GM12872 (cell line): Measurements from ENCODE around the gene DEDD.

ENCODE experiments used
- CTCF ChIP-seq: IDR thresholded peaks from 3 replicates; pipeline ENCODE4 v1.5.1; 2011; ENCODE audit warnings: low read depth, mild to moderate bottlenecking, low read length, moderate library complexity; ENCODE audit not compliant: insufficient read depth

The DEDD gene

DNA sequence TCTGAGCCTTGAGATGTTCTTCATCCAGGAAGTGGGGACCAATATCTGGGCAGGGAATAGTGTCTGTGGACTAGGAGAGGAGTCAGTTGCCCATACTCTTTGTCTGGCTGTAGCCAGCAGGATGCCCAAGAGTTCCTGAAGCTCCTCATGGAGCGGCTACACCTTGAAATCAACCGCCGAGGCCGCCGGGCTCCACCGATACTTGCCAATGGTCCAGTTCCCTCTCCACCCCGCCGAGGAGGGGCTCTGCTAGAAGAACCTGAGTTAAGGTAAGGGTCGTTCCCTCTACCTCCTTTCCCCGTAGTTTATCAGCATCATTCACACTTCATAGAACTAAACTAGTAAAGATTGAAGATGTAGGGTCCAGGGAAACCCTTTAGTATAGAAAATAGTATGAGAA is 30.3 kb upstream of the DEDD start:
- TF ChIP-seq CTCF = no peak

- no peak for TF ChIP-seq CTCF
These were observed 29.6 kb upstream of the DEDD start for GRCh38 chr1:161162052-161162451.

- no peak for TF ChIP-seq CTCF
These were observed 29.2 kb upstream of the DEDD start for GRCh38 chr1:161161652-161162051.

- TF ChIP-seq CTCF = no peak
These were observed 28.2 kb upstream of the DEDD start for GRCh38 chr1:161160671-161161145.

DNA sequence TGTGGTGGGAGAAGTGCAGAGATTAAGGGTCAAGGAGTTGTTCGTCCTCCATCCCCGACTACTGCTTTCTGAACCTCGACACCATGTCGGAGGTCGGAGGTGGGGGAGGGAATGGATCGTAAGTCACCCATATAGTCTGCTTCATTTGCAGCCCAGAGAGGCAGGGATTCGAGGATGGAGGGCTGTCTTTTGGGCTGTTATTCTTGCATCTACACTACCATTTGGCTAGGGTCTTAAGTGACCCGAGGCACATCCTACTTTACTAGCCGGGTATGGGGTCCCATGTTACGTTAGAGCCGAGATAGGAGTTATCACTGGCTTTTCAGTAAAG is 27.4 kb upstream of the DEDD start:
- no peak for TF ChIP-seq CTCF

DNA sequence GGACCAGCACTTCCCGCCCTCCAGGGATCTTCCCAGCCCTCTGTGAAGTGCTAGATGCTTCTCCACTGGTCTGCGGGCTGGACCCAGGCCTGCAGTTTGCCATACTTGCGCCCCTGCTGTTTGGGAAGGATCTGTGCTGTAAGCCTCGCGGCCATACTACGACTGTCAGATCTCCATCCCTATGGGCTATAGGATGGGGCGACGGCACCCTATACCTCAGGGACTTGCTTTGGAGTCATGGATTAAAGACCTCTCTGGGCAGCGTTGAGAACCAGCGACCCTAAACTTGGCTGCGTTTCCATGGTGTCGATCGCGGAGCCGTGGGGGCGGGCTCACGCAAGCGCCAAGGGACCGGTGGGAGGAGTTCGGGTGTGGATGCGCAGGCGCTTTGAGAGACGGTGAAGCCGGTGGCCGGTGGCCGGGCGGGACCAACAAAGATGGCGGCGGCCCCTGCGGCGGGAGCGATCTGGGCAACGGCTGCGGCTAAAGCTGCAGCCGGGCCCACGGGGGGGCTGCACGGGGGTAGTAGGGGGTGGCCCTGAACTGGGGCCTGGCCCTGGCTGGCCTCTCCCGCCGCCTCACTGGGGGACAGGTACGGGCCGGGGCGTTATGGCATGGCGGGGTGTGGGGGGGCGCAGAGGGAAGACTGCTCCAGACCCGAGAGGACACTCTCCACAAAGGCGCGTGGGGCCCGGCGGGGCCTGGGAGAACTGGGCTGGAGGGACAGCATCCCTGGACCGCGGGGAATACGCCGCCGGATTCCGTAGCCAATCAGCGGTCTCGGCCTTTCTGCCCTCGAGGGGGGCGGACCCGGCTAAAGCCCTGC is 26.8 kb upstream of the DEDD start, which contains the start of gene USP21:
USP21 (plus strand) TSS at position 414 of the 826 bp plus-strand sequence. CDS start 1,141 bp downstream, outside the sequence.
- no peak for TF ChIP-seq CTCF

DNA sequence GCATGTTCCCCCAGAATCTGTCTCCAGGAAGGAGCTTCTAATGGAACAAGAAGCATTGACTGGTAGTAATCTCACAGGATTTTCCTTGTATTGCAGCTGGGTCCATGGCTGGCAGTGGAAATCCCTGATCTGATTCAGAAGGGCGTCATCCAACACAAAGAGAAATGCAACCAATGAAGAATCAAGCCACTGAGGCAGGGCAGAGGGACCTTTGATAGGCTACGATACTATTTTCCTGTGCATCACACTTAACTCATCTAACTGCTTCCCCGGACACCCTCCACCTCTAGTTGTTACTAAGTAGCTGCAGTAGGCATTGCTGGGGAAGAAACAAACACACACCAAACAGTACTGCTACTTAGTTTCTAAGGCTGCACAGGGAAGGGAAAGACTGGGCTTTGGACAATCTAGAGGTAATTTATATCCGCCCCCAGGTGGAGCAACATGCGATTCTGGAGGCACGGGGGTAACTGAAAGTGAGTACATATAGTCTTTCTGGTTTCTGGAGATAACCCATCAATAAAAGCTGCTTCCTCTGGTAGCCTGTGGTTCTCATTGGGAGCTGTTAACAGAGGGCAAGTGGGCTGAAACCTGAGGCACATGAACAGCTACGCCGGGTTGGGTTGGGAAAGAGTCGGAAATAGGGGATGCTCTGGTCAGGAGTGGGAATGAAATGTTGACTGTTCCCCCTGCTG is 26.0 kb upstream of the DEDD start:
- TF ChIP-seq CTCF = no peak
